ENCODE results near the gene SLC51A. TPM values are rescaled to one million over a fixed set of nuclear protein-coding genes. Genes with fewer than 3 reads are reported as not detected.

The SLC51A gene
- total and polyA plus RNA-seq, 2 experiments from 2014 or later: 6.0 TPM; not detected in 1

- WGBS, 2 experiments (ENCODE audit: low coverage in 1 of 2, low lambda C conversion rate in 2 of 2, missing lambda C conversion rate in 2 of 2): 46 to 48% methylated on average over 3 of the region's 3 CpGs
- H2AFZ ChIP-seq: no peak overlapping the region
- H3K4me2 ChIP-seq (ENCODE audit: unreplicated experiment): no peak overlapping the region
- no peak for DNase-seq
- TF ChIP-seq EZH2 (IDR thresholded peaks at IDR 0.05; ENCODE audit: insufficient read depth, poor library complexity, severe bottlenecking) (no peak), EZH2phosphoT487 (IDR thresholded peaks at IDR 0.05; ENCODE audit: insufficient read depth, low read depth) (no peak)
- H3K79me2 ChIP-seq (ENCODE audit: insufficient read depth): no peaks in the 10 kb centered on the region
- in situ Hi-C loops (cut with MboI): no loop called here
- H3K9ac ChIP-seq: no peak overlapping the region
- no peaks in the 10 kb centered on the region for H4K20me1 ChIP-seq (ENCODE audit: insufficient read depth)
- H3K36me3 ChIP-seq (ENCODE audit: low read depth): no peaks in the 10 kb centered on the region
- no peaks in the 10 kb centered on the region for H3F3A ChIP-seq (ENCODE audit: insufficient read depth)
- no peaks in the 10 kb centered on the region for H3K9me3 ChIP-seq (ENCODE audit: low read depth)
- H3K4me3 ChIP-seq: no peak overlapping the region
- H3K4me1 ChIP-seq (ENCODE audit: insufficient read depth): no peaks in the 10 kb centered on the region
- H3K27ac ChIP-seq: no peak overlapping the region
- H3K9me2 ChIP-seq (ENCODE audit: insufficient read depth): no peaks in the 10 kb centered on the region
- H3K27me3 ChIP-seq (replicated peaks; ENCODE audit: insufficient read depth): no peaks in the 10 kb centered on the region
Measured at GRCh38 chr3:196174652-196175051, 41.7 kb upstream of the SLC51A start.

GRCh38 chr3:196175116-196175625 lies 41.2 kb upstream of the SLC51A start:
- Histone ChIP-seq H3K4me2 (ENCODE audit: unreplicated experiment) (no peak overlapping the region), H3K36me3 (ENCODE audit: low read depth) (no peaks in the 10 kb centered on the region), H3K9ac (no peak overlapping the region), H3K79me2 (ENCODE audit: insufficient read depth) (no peaks in the 10 kb centered on the region), H3K27ac (no peak overlapping the region), H3K9me3 (ENCODE audit: low read depth) (no peaks in the 10 kb centered on the region), H3K27me3 (replicated peaks; ENCODE audit: insufficient read depth) (no peaks in the 10 kb centered on the region), H4K20me1 (ENCODE audit: insufficient read depth) (no peaks in the 10 kb centered on the region), H3K4me1 (ENCODE audit: insufficient read depth) (no peaks in the 10 kb centered on the region), H2AFZ (no peak overlapping the region), H3K9me2 (ENCODE audit: insufficient read depth) (no peaks in the 10 kb centered on the region), H3K4me3 (no peak overlapping the region), H3F3A (ENCODE audit: insufficient read depth) (no peaks in the 10 kb centered on the region)
- 59 to 61% methylated on average over 19 of the region's 19 CpGs for WGBS, 2 experiments (ENCODE audit: low coverage in 1 of 2, low lambda C conversion rate in 2 of 2, missing lambda C conversion rate in 2 of 2)
- no peak for TF ChIP-seq EZH2 (IDR thresholded peaks at IDR 0.05; ENCODE audit: insufficient read depth, poor library complexity, severe bottlenecking)
- no peak for TF ChIP-seq EZH2phosphoT487 (IDR thresholded peaks at IDR 0.05; ENCODE audit: insufficient read depth, low read depth)
- in situ Hi-C loops (cut with MboI): no loop called here
- DNase-seq: no peak

- 78 to 83% methylated on average over 9 of the region's 9 CpGs for WGBS, 2 experiments (ENCODE audit: low coverage in 1 of 2, low lambda C conversion rate in 2 of 2, missing lambda C conversion rate in 2 of 2)
- no peak overlapping the region for H3K4me3 ChIP-seq
- in situ Hi-C loops (cut with MboI): no loop called here
Measured at GRCh38 chr3:196175722-196176121, 40.6 kb upstream of the SLC51A start.

GRCh38 chr3:196177567-196177966 lies 38.8 kb upstream of the SLC51A start:
- DNase-seq: no peak
- no peaks in the 10 kb centered on the region for H3K4me1 ChIP-seq (ENCODE audit: insufficient read depth)

More at GRCh38 chr3:196175722-196176121, 40.6 kb upstream of the SLC51A start:
- H3K79me2 ChIP-seq (ENCODE audit: insufficient read depth): no peaks in the 10 kb centered on the region
- H3K9me2 ChIP-seq (ENCODE audit: insufficient read depth): no peaks in the 10 kb centered on the region
- no peak for DNase-seq
- no peaks in the 10 kb centered on the region for H3K4me1 ChIP-seq (ENCODE audit: insufficient read depth)
- no peaks in the 10 kb centered on the region for H3K9me3 ChIP-seq (ENCODE audit: low read depth)
- H3K9ac ChIP-seq: no peak overlapping the region
- no peaks in the 10 kb centered on the region for H4K20me1 ChIP-seq (ENCODE audit: insufficient read depth)
- no peak overlapping the region for H3K27ac ChIP-seq
- no peaks in the 10 kb centered on the region for H3K36me3 ChIP-seq (ENCODE audit: low read depth)
- H3K4me2 ChIP-seq (ENCODE audit: unreplicated experiment): no peak overlapping the region
- no peaks in the 10 kb centered on the region for H3F3A ChIP-seq (ENCODE audit: insufficient read depth)
- H2AFZ ChIP-seq: no peak overlapping the region
- no peaks in the 10 kb centered on the region for H3K27me3 ChIP-seq (replicated peaks; ENCODE audit: insufficient read depth)
- TF ChIP-seq EZH2phosphoT487 (IDR thresholded peaks at IDR 0.05; ENCODE audit: insufficient read depth, low read depth) (no peak), EZH2 (IDR thresholded peaks at IDR 0.05; ENCODE audit: insufficient read depth, poor library complexity, severe bottlenecking) (no peak)

GRCh38 chr3:196177967-196178366 lies 38.4 kb upstream of the SLC51A start:
- in situ Hi-C loops (cut with MboI): no loop called here

More at GRCh38 chr3:196177567-196177966, 38.8 kb upstream of the SLC51A start:
- in situ Hi-C loops (cut with MboI): no loop called here
- H3K9me3 ChIP-seq (ENCODE audit: low read depth): no peaks in the 10 kb centered on the region
- no peak for TF ChIP-seq EZH2 (IDR thresholded peaks at IDR 0.05; ENCODE audit: insufficient read depth, poor library complexity, severe bottlenecking)
- TF ChIP-seq EZH2phosphoT487 (IDR thresholded peaks at IDR 0.05; ENCODE audit: insufficient read depth, low read depth): no peak
- H3K79me2 ChIP-seq (ENCODE audit: insufficient read depth): no peaks in the 10 kb centered on the region
- no peak overlapping the region for H3K4me2 ChIP-seq (ENCODE audit: unreplicated experiment)
- no peak overlapping the region for H3K9ac ChIP-seq
- 61 to 66% methylated on average over 16 of the region's 16 CpGs for WGBS, 2 experiments (ENCODE audit: low coverage in 1 of 2, low lambda C conversion rate in 2 of 2, missing lambda C conversion rate in 2 of 2)
- H3K9me2 ChIP-seq (ENCODE audit: insufficient read depth): no peaks in the 10 kb centered on the region
- H3K27me3 ChIP-seq (replicated peaks; ENCODE audit: insufficient read depth): no peaks in the 10 kb centered on the region
- H3K27ac ChIP-seq: no peak overlapping the region
- no peaks in the 10 kb centered on the region for H4K20me1 ChIP-seq (ENCODE audit: insufficient read depth)
- H3K4me3 ChIP-seq: no peak overlapping the region
- no peaks in the 10 kb centered on the region for H3K36me3 ChIP-seq (ENCODE audit: low read depth)
- H3F3A ChIP-seq (ENCODE audit: insufficient read depth): no peaks in the 10 kb centered on the region
- no peak overlapping the region for H2AFZ ChIP-seq

More at GRCh38 chr3:196177967-196178366, 38.4 kb upstream of the SLC51A start:
- no peak overlapping the region for H3K9ac ChIP-seq
- DNase-seq: no peak
- H3K27me3 ChIP-seq (replicated peaks; ENCODE audit: insufficient read depth): no peaks in the 10 kb centered on the region
- H4K20me1 ChIP-seq (ENCODE audit: insufficient read depth): no peaks in the 10 kb centered on the region
- no peak overlapping the region for H3K27ac ChIP-seq
- H2AFZ ChIP-seq: no peak overlapping the region
- no peaks in the 10 kb centered on the region for H3F3A ChIP-seq (ENCODE audit: insufficient read depth)
- no peaks in the 10 kb centered on the region for H3K9me3 ChIP-seq (ENCODE audit: low read depth)
- no peaks in the 10 kb centered on the region for H3K79me2 ChIP-seq (ENCODE audit: insufficient read depth)
- no peak for TF ChIP-seq EZH2 (IDR thresholded peaks at IDR 0.05; ENCODE audit: insufficient read depth, poor library complexity, severe bottlenecking)
- TF ChIP-seq EZH2phosphoT487 (IDR thresholded peaks at IDR 0.05; ENCODE audit: insufficient read depth, low read depth): no peak
- WGBS, 2 experiments (ENCODE audit: low coverage in 1 of 2, low lambda C conversion rate in 2 of 2, missing lambda C conversion rate in 2 of 2): 20 to 28% methylated on average over 4 of the region's 4 CpGs
- H3K36me3 ChIP-seq (ENCODE audit: low read depth): no peaks in the 10 kb centered on the region
- no peak overlapping the region for H3K4me3 ChIP-seq
- no peaks in the 10 kb centered on the region for H3K4me1 ChIP-seq (ENCODE audit: insufficient read depth)
- H3K4me2 ChIP-seq (ENCODE audit: unreplicated experiment): no peak overlapping the region
- H3K9me2 ChIP-seq (ENCODE audit: insufficient read depth): no peaks in the 10 kb centered on the region

All from GM23248 (cell line).